SK-N-SH treated with all-trans-retinoic acid at 6 μM for 48 hours (cell line): ENCODE measurements around the gene STAB2.

Experiments
- ARNTL ChIP-seq: fragments of 450-650 bp; formaldehyde crosslinking; IDR thresholded peaks from 2 replicates; pipeline ENCODE4 v1.5.0; 2020; ENCODE audit warnings: low read depth, mild to moderate bottlenecking, moderate library complexity, borderline replicate concordance
- PPARA ChIP-seq: fragments of 250-450 bp; sonication (Bioruptor Pico); IDR thresholded peaks from 2 replicates; pipeline ENCODE4 v1.5.0; 2020; ENCODE audit warnings: mild to moderate bottlenecking, borderline replicate concordance
- SNAI2 ChIP-seq: fragments of 250-450 bp; sonication (Bioruptor Pico); IDR thresholded peaks from 2 replicates; pipeline ENCODE4 v1.5.0; 2020; ENCODE audit warnings: mild to moderate bottlenecking, moderate library complexity
- TCF4 ChIP-seq: fragments of 250-450 bp; sonication (Bioruptor Pico); IDR thresholded peaks from 2 replicates; pipeline ENCODE4 v1.8.0; 2021; ENCODE audit warnings: mild to moderate bottlenecking, moderate library complexity, borderline replicate concordance
- TOX ChIP-seq: fragments of 250-450 bp; sonication (Bioruptor Pico); IDR thresholded peaks from 2 replicates; pipeline ENCODE4 v1.8.0; 2021; ENCODE audit warnings: mild to moderate bottlenecking, moderate library complexity, borderline replicate concordance
- ZNF70 ChIP-seq: fragments of 450-650 bp; formaldehyde crosslinking; IDR thresholded peaks from 2 replicates; pipeline ENCODE4 v1.5.0; 2020; ENCODE audit warnings: mild to moderate bottlenecking, moderate library complexity
- TF ChIP-seq, protein P1 (sequence below): fragments of 250-450 bp; sonication (Bioruptor Pico); IDR thresholded peaks from 2 replicates; pipeline ENCODE4 v1.5.1; 2021; ENCODE audit warnings: mild to moderate bottlenecking, moderate library complexity
- TF ChIP-seq, protein P2 (sequence below): fragments of 250-450 bp; sonication (Bioruptor Pico); IDR thresholded peaks from 2 replicates; pipeline ENCODE4 v1.8.0; 2020; ENCODE audit warnings: mild to moderate bottlenecking, moderate library complexity, borderline replicate concordance
- TF ChIP-seq, protein P3 (sequence below): fragments of 250-450 bp; sonication (Bioruptor Pico); IDR thresholded peaks from 2 replicates; pipeline ENCODE4 v1.5.0; 2020; ENCODE audit warnings: mild to moderate bottlenecking, moderate library complexity

DNA sequence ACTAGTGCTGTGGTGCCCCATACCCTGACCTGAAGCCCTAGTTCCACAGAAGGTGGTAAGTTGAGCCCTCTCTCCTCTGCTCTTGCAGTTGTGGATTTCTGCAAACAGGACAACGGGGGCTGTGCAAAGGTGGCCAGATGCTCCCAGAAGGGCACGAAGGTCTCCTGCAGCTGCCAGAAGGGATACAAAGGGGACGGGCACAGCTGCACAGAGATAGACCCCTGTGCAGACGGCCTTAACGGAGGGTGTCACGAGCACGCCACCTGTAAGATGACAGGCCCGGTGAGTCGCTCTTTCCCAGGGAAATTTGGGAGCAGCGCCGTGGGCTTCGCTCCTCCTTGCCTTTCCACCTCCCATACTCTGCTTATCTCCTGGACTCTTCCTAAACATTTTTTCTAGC, 161.8 kb downstream of the STAB2 start:
- TF ChIP-seq SNAI2 (CRISPR knock-in tag) (no peak), TOX (CRISPR knock-in tag) (no peak), PPARA (CRISPR knock-in tag) (no peak), ZNF70 (CRISPR knock-in tag) (no peak), ARNTL (no peak), TCF4 (CRISPR knock-in tag) (no peak)
- TF ChIP-seq, protein P1, sequence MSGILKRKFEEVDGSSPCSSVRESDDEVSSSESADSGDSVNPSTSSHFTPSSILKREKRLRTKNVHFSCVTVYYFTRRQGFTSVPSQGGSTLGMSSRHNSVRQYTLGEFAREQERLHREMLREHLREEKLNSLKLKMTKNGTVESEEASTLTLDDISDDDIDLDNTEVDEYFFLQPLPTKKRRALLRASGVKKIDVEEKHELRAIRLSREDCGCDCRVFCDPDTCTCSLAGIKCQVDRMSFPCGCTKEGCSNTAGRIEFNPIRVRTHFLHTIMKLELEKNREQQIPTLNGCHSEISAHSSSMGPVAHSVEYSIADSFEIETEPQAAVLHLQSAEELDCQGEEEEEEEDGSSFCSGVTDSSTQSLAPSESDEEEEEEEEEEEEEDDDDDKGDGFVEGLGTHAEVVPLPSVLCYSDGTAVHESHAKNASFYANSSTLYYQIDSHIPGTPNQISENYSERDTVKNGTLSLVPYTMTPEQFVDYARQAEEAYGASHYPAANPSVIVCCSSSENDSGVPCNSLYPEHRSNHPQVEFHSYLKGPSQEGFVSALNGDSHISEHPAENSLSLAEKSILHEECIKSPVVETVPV (CRISPR knock-in tag), result no peak
- TF ChIP-seq, protein P2, sequence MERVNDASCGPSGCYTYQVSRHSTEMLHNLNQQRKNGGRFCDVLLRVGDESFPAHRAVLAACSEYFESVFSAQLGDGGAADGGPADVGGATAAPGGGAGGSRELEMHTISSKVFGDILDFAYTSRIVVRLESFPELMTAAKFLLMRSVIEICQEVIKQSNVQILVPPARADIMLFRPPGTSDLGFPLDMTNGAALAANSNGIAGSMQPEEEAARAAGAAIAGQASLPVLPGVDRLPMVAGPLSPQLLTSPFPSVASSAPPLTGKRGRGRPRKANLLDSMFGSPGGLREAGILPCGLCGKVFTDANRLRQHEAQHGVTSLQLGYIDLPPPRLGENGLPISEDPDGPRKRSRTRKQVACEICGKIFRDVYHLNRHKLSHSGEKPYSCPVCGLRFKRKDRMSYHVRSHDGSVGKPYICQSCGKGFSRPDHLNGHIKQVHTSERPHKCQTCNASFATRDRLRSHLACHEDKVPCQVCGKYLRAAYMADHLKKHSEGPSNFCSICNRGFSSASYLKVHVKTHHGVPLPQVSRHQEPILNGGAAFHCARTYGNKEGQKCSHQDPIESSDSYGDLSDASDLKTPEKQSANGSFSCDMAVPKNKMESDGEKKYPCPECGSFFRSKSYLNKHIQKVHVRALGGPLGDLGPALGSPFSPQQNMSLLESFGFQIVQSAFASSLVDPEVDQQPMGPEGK (CRISPR knock-in tag), result no peak
- TF ChIP-seq, protein P3, sequence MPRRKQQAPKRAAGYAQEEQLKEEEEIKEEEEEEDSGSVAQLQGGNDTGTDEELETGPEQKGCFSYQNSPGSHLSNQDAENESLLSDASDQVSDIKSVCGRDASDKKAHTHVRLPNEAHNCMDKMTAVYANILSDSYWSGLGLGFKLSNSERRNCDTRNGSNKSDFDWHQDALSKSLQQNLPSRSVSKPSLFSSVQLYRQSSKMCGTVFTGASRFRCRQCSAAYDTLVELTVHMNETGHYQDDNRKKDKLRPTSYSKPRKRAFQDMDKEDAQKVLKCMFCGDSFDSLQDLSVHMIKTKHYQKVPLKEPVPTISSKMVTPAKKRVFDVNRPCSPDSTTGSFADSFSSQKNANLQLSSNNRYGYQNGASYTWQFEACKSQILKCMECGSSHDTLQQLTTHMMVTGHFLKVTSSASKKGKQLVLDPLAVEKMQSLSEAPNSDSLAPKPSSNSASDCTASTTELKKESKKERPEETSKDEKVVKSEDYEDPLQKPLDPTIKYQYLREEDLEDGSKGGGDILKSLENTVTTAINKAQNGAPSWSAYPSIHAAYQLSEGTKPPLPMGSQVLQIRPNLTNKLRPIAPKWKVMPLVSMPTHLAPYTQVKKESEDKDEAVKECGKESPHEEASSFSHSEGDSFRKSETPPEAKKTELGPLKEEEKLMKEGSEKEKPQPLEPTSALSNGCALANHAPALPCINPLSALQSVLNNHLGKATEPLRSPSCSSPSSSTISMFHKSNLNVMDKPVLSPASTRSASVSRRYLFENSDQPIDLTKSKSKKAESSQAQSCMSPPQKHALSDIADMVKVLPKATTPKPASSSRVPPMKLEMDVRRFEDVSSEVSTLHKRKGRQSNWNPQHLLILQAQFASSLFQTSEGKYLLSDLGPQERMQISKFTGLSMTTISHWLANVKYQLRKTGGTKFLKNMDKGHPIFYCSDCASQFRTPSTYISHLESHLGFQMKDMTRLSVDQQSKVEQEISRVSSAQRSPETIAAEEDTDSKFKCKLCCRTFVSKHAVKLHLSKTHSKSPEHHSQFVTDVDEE (CRISPR knock-in tag), result no peak
